Smooth muscle cell (in vitro differentiated cells): Measurements from ENCODE around the gene TNP1. TPM values are rescaled to one million over a fixed set of nuclear protein-coding genes. Genes with fewer than 3 reads are reported as not detected.

ENCODE experiments used
- DNase-seq: peaks from one replicate; lab custom pipeline; 2025; ENCODE audit not compliant: unreplicated experiment; lab: John Stamatoyannopoulos, UW
- H2AFZ ChIP-seq: fragments of 200-600 bp; sonication (generic); 2 replicates; pipeline ENCODE4 v1.6.0; 2016; ENCODE audit warnings: antibody characterized with exemption, low read depth, mild to moderate bottlenecking
- H3F3A ChIP-seq: fragments of 200-600 bp; sonication (generic); 2 replicates; pipeline ENCODE4 v1.6.0; 2017; ENCODE audit warnings: antibody characterized with exemption, low read depth
- H3K27ac ChIP-seq: fragments of 200-600 bp; sonication (generic); 2 replicates; pipeline ENCODE4 v1.5.1; 2016; ENCODE audit warnings: low read depth, mild to moderate bottlenecking
- H3K27me3 ChIP-seq: fragments of 200-600 bp; sonication (generic); 2 replicates; pipeline ENCODE4 v1.6.1; 2016; ENCODE audit warnings: low read depth, mild to moderate bottlenecking
- H3K36me3 ChIP-seq: fragments of 200-600 bp; sonication (generic); 2 replicates; pipeline ENCODE4 v1.5.1; 2016; ENCODE audit warnings: low read depth
- H3K4me1 ChIP-seq: fragments of 200-600 bp; sonication (generic); 2 replicates; pipeline ENCODE4 v1.5.1; 2016; ENCODE audit warnings: low read depth
- H3K4me2 ChIP-seq: fragments of 200-600 bp; sonication (generic); 2 replicates; pipeline ENCODE4 v1.6.0; 2016; ENCODE audit warnings: mild to moderate bottlenecking
- H3K4me3 ChIP-seq: fragments of 200-600 bp; sonication (generic); 2 replicates; pipeline ENCODE4 v1.5.1; 2016; ENCODE audit warnings: mild to moderate bottlenecking
- H3K79me2 ChIP-seq: fragments of 200-600 bp; sonication (generic); 2 replicates; pipeline ENCODE4 v1.6.0; 2016; ENCODE audit warnings: low read depth, mild to moderate bottlenecking
- H3K9ac ChIP-seq: fragments of 200-600 bp; sonication (generic); 2 replicates; pipeline ENCODE4 v1.6.0; 2016; ENCODE audit warnings: low read depth
- H3K9me3 ChIP-seq: fragments of 200-600 bp; sonication (generic); replicated peaks from 2 replicates; pipeline ENCODE4 v1.5.1; 2016; ENCODE audit warnings: low read depth
- H4K20me1 ChIP-seq: fragments of 200-600 bp; sonication (generic); 2 replicates; pipeline ENCODE4 v1.6.0; 2016; ENCODE audit warnings: low read depth
- CTCF ChIP-seq: fragments of 200-600 bp; sonication (generic); IDR thresholded peaks from 2 replicates; pipeline ENCODE4 v1.5.1; 2017; ENCODE audit warnings: borderline replicate concordance, mild to moderate bottlenecking, antibody characterized with exemption; ENCODE audit not compliant: insufficient read depth, poor library complexity, severe bottlenecking
- WGBS: methylation state at CpG from one replicate; pipeline ENCODE4 v1.1.7; 2016; ENCODE audit warnings: low lambda C conversion rate; 5-methylcytosine and 5-hydroxymethylcytosine counted together
- polyA plus RNA-seq: library from polyadenylated mRNA; unstranded; fragments of >200 nt; fragmentation: Nextera tagmentation; extraction: Ambion mirVana; gene quantifications from 2 replicates; pipeline ENCODE4 v1.2.1, GENCODE V29; 2016
- total RNA-seq: library from RNA; depleted of rRNA; stranded (reverse); fragments of >200 nt; gene quantifications from 2 replicates; pipeline ENCODE4 v1.2.3, GENCODE V29; 2014

Gene TNP1
- total and polyA plus RNA-seq, 2 experiments from 2014 or later, result not detected

- 68% methylated on average over 4 of the region's 4 CpGs for WGBS
- TF ChIP-seq CTCF, result no peak
- H3K4me3 ChIP-seq, result no peak overlapping the region
- H3K79me2 ChIP-seq, result no peaks in the 10 kb centered on the region
- H4K20me1 ChIP-seq, result no peaks in the 10 kb centered on the region
- no peak overlapping the region for H3K9ac ChIP-seq
- H3F3A ChIP-seq, result no peaks in the 10 kb centered on the region
- no peak overlapping the region for H2AFZ ChIP-seq
- no peaks in the 10 kb centered on the region for H3K36me3 ChIP-seq
- H3K9me3 ChIP-seq, result no peaks in the 10 kb centered on the region
- no peak overlapping the region for H3K4me2 ChIP-seq
- H3K4me1 ChIP-seq, result no peaks in the 10 kb centered on the region
- DNase-seq, result no peak
- no peak overlapping the region for H3K27ac ChIP-seq
- no peaks in the 10 kb centered on the region for H3K27me3 ChIP-seq
Observed at GRCh38 chr2:216863946-216864345, 4.1 kb upstream of the TNP1 start.

- 94% methylated on average over 8 of the region's 8 CpGs for WGBS
- Histone ChIP-seq H3F3A (no peaks in the 10 kb centered on the region), H3K27me3 (no peaks in the 10 kb centered on the region), H4K20me1 (no peaks in the 10 kb centered on the region), H3K79me2 (no peaks in the 10 kb centered on the region), H2AFZ (no peak overlapping the region), H3K4me1 (no peaks in the 10 kb centered on the region), H3K27ac (no peak overlapping the region), H3K4me2 (no peak overlapping the region), H3K4me3 (no peak overlapping the region), H3K36me3 (no peaks in the 10 kb centered on the region), H3K9me3 (no peaks in the 10 kb centered on the region), H3K9ac (no peak overlapping the region)
- no peak for TF ChIP-seq CTCF
- no peak for DNase-seq
Observed at GRCh38 chr2:216862628-216863398, 2.9 kb upstream of the TNP1 start.

- H3K4me2 ChIP-seq, result no peak overlapping the region
- no peak for TF ChIP-seq CTCF
- H3K9me3 ChIP-seq, result no peaks in the 10 kb centered on the region
- no peak overlapping the region for H3K4me3 ChIP-seq
- DNase-seq, result no peak
- H3K27me3 ChIP-seq, result no peaks in the 10 kb centered on the region
- H4K20me1 ChIP-seq, result no peaks in the 10 kb centered on the region
- no peaks in the 10 kb centered on the region for H3K36me3 ChIP-seq
- 77% methylated on average over 2 of the region's 2 CpGs for WGBS
- no peak overlapping the region for H3K27ac ChIP-seq
- no peaks in the 10 kb centered on the region for H3K79me2 ChIP-seq
- no peaks in the 10 kb centered on the region for H3F3A ChIP-seq
- H2AFZ ChIP-seq, result no peak overlapping the region
- H3K9ac ChIP-seq, result no peak overlapping the region
- H3K4me1 ChIP-seq, result peaks cover 12% of the 10 kb centered on the region
Observed at GRCh38 chr2:216860426-216861137, 718 bp upstream of the TNP1 start.
